ENCODE data around the gene HSD17B4. TPM values are rescaled to one million over a fixed set of nuclear protein-coding genes. Genes with fewer than 3 reads are reported as not detected.

The HSD17B4 gene
- total RNA-seq, 1 experiment from 2014 or later, result 269 TPM

GRCh38 chr5:119411361-119412278 lies 40.7 kb upstream of the HSD17B4 start:
- no peak overlapping the region for H2BK20ac ChIP-seq (ENCODE audit: low read depth, low read length, poor library complexity, severe bottlenecking)
- no peak overlapping the region for H2BK120ac ChIP-seq (ENCODE audit: low read depth, low read length, poor library complexity, severe bottlenecking)
- 0 out of 2 replicates have a peak, but pooled peaks cover 2% of the 10 kb centered on the region for H3K27me3 Mint-ChIP-seq (ENCODE audit: low read depth)
- no CpG with 5 or more reads among the region's 15 CpGs for whole genome bisulfite sequencing (ENCODE audit: extremely low coverage, insufficient read length, low lambda C conversion rate)
- H4K91ac ChIP-seq (ENCODE audit: insufficient read length, low read depth, low read length), result no peak overlapping the region
- H3K4me1 Mint-ChIP-seq, result peaks cover 8 to 13% of the 10 kb centered on the region in 2 experiments
- H3K27me3 ChIP-seq (ENCODE audit: insufficient read depth, low read length), result no peaks in the 10 kb centered on the region
- no peaks in the 10 kb centered on the region; a peak in 1 of 7 replicates for H3K36me3 Mint-ChIP-seq (ENCODE audit: insufficient read depth in 1 of 3, low read depth in 3 of 3)
- H3K18ac ChIP-seq (ENCODE audit: insufficient read length, low read depth, low read length), result no peak overlapping the region
- H3K9ac ChIP-seq (ENCODE audit: extremely low read depth, insufficient read length, low read length), result peak overlapping the region; percentile 12
- peak; percentile 71 for DNase-seq
- no peaks in the 10 kb centered on the region for H4K20me1 ChIP-seq (ENCODE audit: control insufficient read depth, insufficient read depth, insufficient read length)
- H4K8ac ChIP-seq (replicated peaks; ENCODE audit: insufficient read length, low read depth, low read length), result no peak overlapping the region
- H4K5ac ChIP-seq (ENCODE audit: insufficient read length, low read depth, low read length), result no peak overlapping the region
- no peaks in the 10 kb centered on the region for H3K79me2 ChIP-seq (ENCODE audit: insufficient read depth, low read length)
- H3K4me2 ChIP-seq (ENCODE audit: insufficient read depth, insufficient read length, low read length), result peak overlapping the region; percentile 59
- no peak overlapping the region for H3K4ac ChIP-seq (ENCODE audit: low read depth, low read length)
- no peak overlapping the region for H2BK15ac ChIP-seq (ENCODE audit: low read depth, low read length)
- H3K9me3 ChIP-seq (ENCODE audit: control insufficient read depth, low read depth, low read length), result no peaks in the 10 kb centered on the region
- no peaks in the 10 kb centered on the region for H3K79me1 ChIP-seq (ENCODE audit: insufficient read depth, low read depth, low read length, poor library complexity, severe bottlenecking)
- no peak overlapping the region for H2BK12ac ChIP-seq (ENCODE audit: insufficient read length, low read depth, low read length)
- no peak overlapping the region for H3K14ac ChIP-seq (ENCODE audit: insufficient read depth, low read length)
- peak overlapping the region in 2 of 3 experiments; percentile 92 to 93; a peak in 5 of 7 replicates for H3K27ac Mint-ChIP-seq
- no peak overlapping the region for H2BK5ac ChIP-seq (ENCODE audit: insufficient read length, low read length)
- H3K23me2 ChIP-seq (ENCODE audit: insufficient read length, low read depth, low read length, poor library complexity, severe bottlenecking), result no peaks in the 10 kb centered on the region
- H3K23ac ChIP-seq (ENCODE audit: insufficient read length, low read depth, low read length), result no peak overlapping the region
- peak; percentile 98 for TF ChIP-seq CTCF (conservative IDR thresholded peaks at IDR 0.05)
- no peak overlapping the region for H2AK5ac ChIP-seq (ENCODE audit: insufficient read length, low read length)
- H3K27ac ChIP-seq (ENCODE audit: insufficient read length, low read depth, low read length), result no peak overlapping the region
- H3K56ac ChIP-seq (ENCODE audit: insufficient read length, low read depth, low read length), result no peak overlapping the region
- H3K4me3 Mint-ChIP-seq, result peak overlapping the region; percentile 85 to 95
- peaks cover 0 to 3% of the 10 kb centered on the region in 2 experiments; a peak in 1 of 5 replicates for H3K9me3 Mint-ChIP-seq
- H3T11ph ChIP-seq (ENCODE audit: low read length), result no peak overlapping the region
- H2AFZ ChIP-seq (ENCODE audit: low read length), result peak overlapping the region; percentile 57
- no peaks in the 10 kb centered on the region for H3K4me1 ChIP-seq (ENCODE audit: insufficient read depth, low read length)

Measured in H9 (cell line).